ENCODE results near the gene ALOX12B. TPM values are rescaled to one million over a fixed set of nuclear protein-coding genes. Genes with fewer than 3 reads are reported as not detected.
A peak's percentile ranks its signal among the peaks of the same experiment; 100 is the strongest.

Gene ALOX12B
- polyA plus RNA-seq, 1 of the 3 experiments (the other 2 are of a cell fraction) = 0.20 TPM

DNA sequence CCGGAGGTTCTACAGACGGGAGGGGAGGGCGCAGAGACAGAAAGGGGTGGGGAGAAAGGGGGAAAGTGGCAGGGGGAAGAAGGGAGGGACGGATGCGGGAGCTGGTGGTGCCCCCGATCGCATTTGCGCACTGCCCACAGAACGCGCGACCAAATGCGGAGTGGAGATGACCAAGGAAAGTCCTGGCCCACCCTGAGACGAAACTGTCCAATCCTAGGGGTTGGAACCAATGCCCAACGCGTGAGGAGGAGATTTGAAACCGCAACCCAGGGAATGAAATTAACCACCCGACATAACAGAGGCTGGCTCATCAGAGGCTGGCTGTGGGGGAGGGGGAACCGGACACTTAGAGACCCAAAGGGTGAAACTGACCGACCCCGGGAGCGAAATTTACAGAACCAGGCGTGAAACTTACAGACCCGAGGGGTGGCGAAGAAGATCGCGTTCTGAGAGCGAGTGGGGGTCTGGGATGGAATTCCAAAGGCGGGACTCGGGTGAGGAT lies 35.0 kb upstream of the ALOX12B start:
- TF ChIP-seq RCOR1 (IDR thresholded peaks at IDR 0.05; ENCODE audit: low read length) (no peak), NFIC (IDR thresholded peaks at IDR 0.05; ENCODE audit: borderline replicate concordance) (no peak), FOXM1 (IDR thresholded peaks at IDR 0.05; ENCODE audit: low read depth) (no peak)
- TF ChIP-seq, protein P1, sequence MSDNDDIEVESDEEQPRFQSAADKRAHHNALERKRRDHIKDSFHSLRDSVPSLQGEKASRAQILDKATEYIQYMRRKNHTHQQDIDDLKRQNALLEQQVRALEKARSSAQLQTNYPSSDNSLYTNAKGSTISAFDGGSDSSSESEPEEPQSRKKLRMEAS (IDR thresholded peaks at IDR 0.05; ENCODE audit: low read depth) = peak; percentile 12; the same call in 1 of the 2 replicates
- no peaks in the 10 kb centered on the region for H3K36me3 ChIP-seq (replicated peaks in 1 of 2; ENCODE audit: control insufficient read depth in 1 of 2, insufficient read depth in 2 of 2, low read length in 1 of 2)
- peak overlapping the region; percentile 78 for H2AFZ ChIP-seq (ENCODE audit: low read depth)
- DNase-seq = no peak
- H3K4me1 ChIP-seq (ENCODE audit: control insufficient read depth in 1 of 2, insufficient read depth in 2 of 2, low read depth in 1 of 2, low read length in 1 of 2) = peaks cover 0 to 41% of the 10 kb centered on the region in 2 experiments; a peak in 2 of 4 replicates
- H3K4me2 ChIP-seq = peak overlapping the region; percentile 97
- WGBS (ENCODE audit: low lambda C conversion rate) = 2% methylated on average over 28 of the region's 29 CpGs
- H3F3A ChIP-seq (replicated peaks; ENCODE audit: insufficient read depth) = peaks cover 38% of the 10 kb centered on the region
- H3K27ac ChIP-seq (ENCODE audit: low read depth in 2 of 2, low read length in 1 of 2) = peak overlapping the region; percentile 2 to 28; a peak in 2 of 4 replicates
- CTCF ChIA-PET = interaction anchor here (0.6 to 3.8 kb wide), 18 partner anchors 10 to 100 kb away, joined by 3 to 41 read pairs (median 4); no protein-coding TSS in a partner anchor
- H3K4me3 ChIP-seq (ENCODE audit: low read depth in 2 of 2, low read length in 1 of 2) = peak overlapping the region; percentile 53 to 81
- no peaks in the 10 kb centered on the region for H3K9me3 ChIP-seq
- H3K9me2 ChIP-seq = no peaks in the 10 kb centered on the region
- peaks cover 15% of the 10 kb centered on the region for H4K20me1 ChIP-seq (ENCODE audit: insufficient read depth)
- H3K9ac ChIP-seq = peak overlapping the region; percentile 53; the same call in 1 of the 2 replicates
- no peaks in the 10 kb centered on the region for H3K79me2 ChIP-seq (ENCODE audit: insufficient read depth)
- POLR2A ChIA-PET = interaction anchor here (1.5 to 1.6 kb wide), 2 partner anchors 41 to 51 kb away, joined by 5 to 7 read pairs; partner anchors contain the start of gene VAMP2
- H3K27me3 ChIP-seq (ENCODE audit: insufficient read depth) = no peaks in the 10 kb centered on the region

DNA sequence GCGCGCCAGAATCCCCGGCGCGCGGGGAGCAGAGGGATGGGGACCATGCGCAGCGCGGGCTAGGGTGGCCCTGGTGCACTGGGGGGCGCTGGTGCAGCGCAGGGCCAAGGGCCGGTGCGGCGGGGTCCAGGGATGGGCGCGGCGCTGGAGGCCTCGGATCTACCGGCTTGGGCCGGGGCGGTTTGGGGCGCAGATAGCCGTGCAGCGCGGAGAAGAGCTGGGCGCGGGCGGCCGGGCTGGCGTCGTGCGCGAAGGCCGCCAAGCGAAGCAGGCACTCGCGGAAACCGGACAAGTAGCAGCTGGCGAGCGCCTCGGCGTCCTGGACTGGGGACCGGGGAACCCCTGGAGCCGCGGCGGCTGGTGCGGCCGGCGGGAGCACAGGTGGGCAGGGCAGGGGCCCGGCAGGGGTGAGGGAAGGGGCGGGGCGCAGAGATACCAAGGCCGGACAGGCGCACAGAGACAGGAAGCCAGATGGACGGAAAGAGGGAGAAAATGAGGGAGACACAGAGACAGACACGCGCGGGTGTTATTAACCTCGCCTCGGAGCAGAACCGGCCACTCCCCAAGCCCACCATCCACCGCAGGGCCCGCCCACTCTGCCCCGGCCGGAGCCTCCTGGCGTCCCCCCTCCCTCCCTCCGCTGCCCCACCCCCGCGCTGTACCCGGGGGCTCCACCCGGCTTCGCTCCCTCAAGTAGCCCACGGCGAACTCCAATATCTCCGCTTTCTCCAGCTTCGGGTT lies 34.3 kb upstream of the ALOX12B start:
- Histone ChIP-seq H3K27me3 (ENCODE audit: insufficient read depth) (no peaks in the 10 kb centered on the region), H3K4me3 (ENCODE audit: low read depth in 2 of 2, low read length in 1 of 2) (peak overlapping the region; percentile 53 to 81), H3K27ac (ENCODE audit: low read depth in 2 of 2, low read length in 1 of 2) (peak overlapping the region; percentile 2 to 4; a peak in 3 of 4 replicates), H3K36me3 (replicated peaks in 1 of 2; ENCODE audit: control insufficient read depth in 1 of 2, insufficient read depth in 2 of 2, low read length in 1 of 2) (no peaks in the 10 kb centered on the region), H3K9ac (peak overlapping the region; percentile 53; the same call in 1 of the 2 replicates), H3K4me1 (ENCODE audit: control insufficient read depth in 1 of 2, insufficient read depth in 2 of 2, low read depth in 1 of 2, low read length in 1 of 2) (peaks cover 0 to 41% of the 10 kb centered on the region in 2 experiments; a peak in 2 of 4 replicates), H3F3A (replicated peaks; ENCODE audit: insufficient read depth) (peaks cover 31% of the 10 kb centered on the region), H4K20me1 (ENCODE audit: insufficient read depth) (peaks cover 15% of the 10 kb centered on the region), H3K9me2 (no peaks in the 10 kb centered on the region), H3K79me2 (ENCODE audit: insufficient read depth) (no peaks in the 10 kb centered on the region), H3K4me2 (peak overlapping the region; percentile 97), H3K9me3 (no peaks in the 10 kb centered on the region), H2AFZ (ENCODE audit: low read depth) (peak overlapping the region; percentile 78)
- WGBS (ENCODE audit: low lambda C conversion rate) = 4% methylated on average over 15 of the region's 76 CpGs
- DNase-seq = peak; percentile 85
- CTCF ChIA-PET = interaction anchor here (0.6 to 3.8 kb wide), 19 partner anchors 9 to 177 kb away, joined by 3 to 41 read pairs (median 3); no protein-coding TSS in a partner anchor
- peak; percentile 41 for TF ChIP-seq NRF1 (IDR thresholded peaks at IDR 0.05; ENCODE audit: low read depth, low read length)
- no peak for TF ChIP-seq EZH2phosphoT487 (IDR thresholded peaks at IDR 0.05; ENCODE audit: borderline replicate concordance, low read depth)
- TF ChIP-seq, protein P2, sequence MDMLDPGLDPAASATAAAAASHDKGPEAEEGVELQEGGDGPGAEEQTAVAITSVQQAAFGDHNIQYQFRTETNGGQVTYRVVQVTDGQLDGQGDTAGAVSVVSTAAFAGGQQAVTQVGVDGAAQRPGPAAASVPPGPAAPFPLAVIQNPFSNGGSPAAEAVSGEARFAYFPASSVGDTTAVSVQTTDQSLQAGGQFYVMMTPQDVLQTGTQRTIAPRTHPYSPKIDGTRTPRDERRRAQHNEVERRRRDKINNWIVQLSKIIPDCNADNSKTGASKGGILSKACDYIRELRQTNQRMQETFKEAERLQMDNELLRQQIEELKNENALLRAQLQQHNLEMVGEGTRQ (IDR thresholded peaks at IDR 0.05; ENCODE audit: borderline replicate concordance, low read depth, low read length) = no peak
- TF ChIP-seq GABPA (IDR thresholded peaks at IDR 0.05; ENCODE audit: low read depth) = no peak
- TF ChIP-seq MEF2A (IDR thresholded peaks at IDR 0.05; ENCODE audit: borderline replicate concordance, low read depth) = no peak
- TF ChIP-seq FOSL2 (IDR thresholded peaks at IDR 0.05; ENCODE audit: borderline replicate concordance, low read depth) = no peak
- TF ChIP-seq, protein P1 (IDR thresholded peaks at IDR 0.05; ENCODE audit: low read depth) = peak; percentile 44
- TF ChIP-seq, protein P3, sequence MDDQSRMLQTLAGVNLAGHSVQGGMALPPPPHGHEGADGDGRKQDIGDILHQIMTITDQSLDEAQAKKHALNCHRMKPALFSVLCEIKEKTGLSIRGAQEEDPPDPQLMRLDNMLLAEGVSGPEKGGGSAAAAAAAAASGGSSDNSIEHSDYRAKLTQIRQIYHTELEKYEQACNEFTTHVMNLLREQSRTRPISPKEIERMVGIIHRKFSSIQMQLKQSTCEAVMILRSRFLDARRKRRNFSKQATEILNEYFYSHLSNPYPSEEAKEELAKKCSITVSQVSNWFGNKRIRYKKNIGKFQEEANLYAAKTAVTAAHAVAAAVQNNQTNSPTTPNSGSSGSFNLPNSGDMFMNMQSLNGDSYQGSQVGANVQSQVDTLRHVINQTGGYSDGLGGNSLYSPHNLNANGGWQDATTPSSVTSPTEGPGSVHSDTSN (IDR thresholded peaks at IDR 0.05) = no peak
- TF ChIP-seq SIN3A (IDR thresholded peaks at IDR 0.05; ENCODE audit: borderline replicate concordance, low read depth, low read length) = no peak
- TF ChIP-seq JUND (IDR thresholded peaks at IDR 0.05) = no peak
- peak; percentile 65 for TF ChIP-seq RAD21 (IDR thresholded peaks at IDR 0.05; ENCODE audit: low read length)
- TF ChIP-seq SMC3 (IDR thresholded peaks at IDR 0.05; ENCODE audit: low read depth, low read length) = peak; percentile 40; the same call in 1 of the 2 replicates
- peak; percentile 6; the same call in 1 of the 2 replicates for TF ChIP-seq TCF12 (IDR thresholded peaks at IDR 0.05)
- TF ChIP-seq, protein P4, sequence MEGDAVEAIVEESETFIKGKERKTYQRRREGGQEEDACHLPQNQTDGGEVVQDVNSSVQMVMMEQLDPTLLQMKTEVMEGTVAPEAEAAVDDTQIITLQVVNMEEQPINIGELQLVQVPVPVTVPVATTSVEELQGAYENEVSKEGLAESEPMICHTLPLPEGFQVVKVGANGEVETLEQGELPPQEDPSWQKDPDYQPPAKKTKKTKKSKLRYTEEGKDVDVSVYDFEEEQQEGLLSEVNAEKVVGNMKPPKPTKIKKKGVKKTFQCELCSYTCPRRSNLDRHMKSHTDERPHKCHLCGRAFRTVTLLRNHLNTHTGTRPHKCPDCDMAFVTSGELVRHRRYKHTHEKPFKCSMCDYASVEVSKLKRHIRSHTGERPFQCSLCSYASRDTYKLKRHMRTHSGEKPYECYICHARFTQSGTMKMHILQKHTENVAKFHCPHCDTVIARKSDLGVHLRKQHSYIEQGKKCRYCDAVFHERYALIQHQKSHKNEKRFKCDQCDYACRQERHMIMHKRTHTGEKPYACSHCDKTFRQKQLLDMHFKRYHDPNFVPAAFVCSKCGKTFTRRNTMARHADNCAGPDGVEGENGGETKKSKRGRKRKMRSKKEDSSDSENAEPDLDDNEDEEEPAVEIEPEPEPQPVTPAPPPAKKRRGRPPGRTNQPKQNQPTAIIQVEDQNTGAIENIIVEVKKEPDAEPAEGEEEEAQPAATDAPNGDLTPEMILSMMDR (IDR thresholded peaks at IDR 0.05) = peak; percentile 60
- TF ChIP-seq RCOR1 (IDR thresholded peaks at IDR 0.05; ENCODE audit: low read length) = no peak
- POLR2A ChIA-PET = interaction anchor here (1.5 to 1.6 kb wide), 2 partner anchors 41 to 51 kb away, joined by 5 to 7 read pairs; partner anchors contain the start of gene VAMP2
